IMR-90 (cell line): ENCODE measurements around the gene ZNF407. TPM values are rescaled to one million over a fixed set of nuclear protein-coding genes. Genes with fewer than 3 reads are reported as not detected.

Source experiments
- ATAC-seq: fragments of 200-7000 bp; cut with Tn5 transposase; 2 replicates; pipeline ENCODE4 v1.9.1; 2020; ENCODE audit warnings: low read depth, mild to moderate bottlenecking, moderate library complexity
- BruUV-seq: library from RNA; stranded (reverse); fragments of 400-500 nt; replicated peaks from 2 replicates; lab custom pipeline; 2021; lab: Mats Ljungman, UMichigan
- CTCF ChIA-PET: fragments of 300-600 bp; formaldehyde crosslinking; extraction: SDS; loops from one replicate; lab custom pipeline; 2021; ENCODE audit warnings: antibody characterized with exemption; lab: Yijun Ruan, JAX
- POLR2A ChIA-PET: fragments of 300-600 bp; sonication (Branson Sonifier 250); formaldehyde crosslinking; loops from one replicate; lab custom pipeline; 2022; ENCODE audit warnings: antibody characterized with exemption; ENCODE audit not compliant: unreplicated experiment; lab: Charles Lee
- DNase-seq: peaks from one replicate; pipeline ENCODE4 v3.0.0; 2013
- H2AFZ ChIP-seq: replicated peaks from 2 replicates; pipeline ENCODE3; 2013; ENCODE audit warnings: low read length, mild to moderate bottlenecking; ENCODE audit not compliant: poor library complexity
- H2AK5ac ChIP-seq: 2 replicates; pipeline ENCODE4 v1.6.1; 2013; ENCODE audit warnings: low read depth, low read length, inconsistent platforms
- H2AK9ac ChIP-seq: replicated peaks from 2 replicates; pipeline ENCODE3; 2013; ENCODE audit warnings: mild to moderate bottlenecking, low read depth, low read length, moderate library complexity; ENCODE audit not compliant: poor library complexity
- H2BK120ac ChIP-seq: 2 replicates; pipeline ENCODE4 v1.6.1; 2013; ENCODE audit warnings: low read depth, low read length, inconsistent platforms
- H2BK15ac ChIP-seq: 3 replicates; pipeline ENCODE4 v1.6.1; 2013; ENCODE audit warnings: low read depth, low read length, inconsistent platforms
- H2BK20ac ChIP-seq: 2 replicates; pipeline ENCODE4 v1.6.1; 2013; ENCODE audit warnings: low read depth, mild to moderate bottlenecking, inconsistent platforms, low read length, moderate library complexity
- H2BK5ac ChIP-seq: 2 replicates; pipeline ENCODE4 v1.6.1; 2013; ENCODE audit warnings: mild to moderate bottlenecking, low read depth, low read length, inconsistent platforms; ENCODE audit not compliant: poor library complexity, severe bottlenecking
- H3K14ac ChIP-seq: replicated peaks from 2 replicates; pipeline ENCODE4 v1.6.1; 2013; ENCODE audit warnings: low read depth, low read length, inconsistent platforms
- H3K18ac ChIP-seq: 2 replicates; pipeline ENCODE4 v1.6.1; 2013; ENCODE audit warnings: low read depth, low read length, control low read depth
- H3K23ac ChIP-seq: 2 replicates; pipeline ENCODE4 v1.6.1; 2013; ENCODE audit warnings: low read depth, low read length, inconsistent platforms
- H3K27ac ChIP-seq: 2 replicates; pipeline ENCODE4 v1.5.1; 2013; ENCODE audit warnings: mild to moderate bottlenecking, control low read depth, low read length; ENCODE audit not compliant: insufficient read depth
- H3K27me3 ChIP-seq: 2 replicates; pipeline ENCODE4 v1.6.1; 2013; ENCODE audit warnings: low read length; ENCODE audit not compliant: control insufficient read depth, insufficient read depth
- H3K36me3 ChIP-seq: 2 replicates; pipeline ENCODE4 v1.6.1; 2013; ENCODE audit warnings: low read length, mixed read lengths; ENCODE audit not compliant: control insufficient read depth, insufficient read depth
- H3K4ac ChIP-seq: 2 replicates; pipeline ENCODE4 v1.6.1; 2013; ENCODE audit warnings: low read depth, low read length, inconsistent platforms
- H3K4me1 ChIP-seq: 2 replicates; pipeline ENCODE4 v1.6.1; 2013; ENCODE audit warnings: low read length, mixed read lengths; ENCODE audit not compliant: control insufficient read depth, insufficient read depth
- H3K4me2 ChIP-seq: 2 replicates; pipeline ENCODE4 v1.6.1; 2013; ENCODE audit warnings: low read depth, mild to moderate bottlenecking, control low read depth, low read length, moderate library complexity
- H3K4me3 ChIP-seq: 2 replicates; pipeline ENCODE4 v1.5.1; 2013; ENCODE audit warnings: low read depth, mild to moderate bottlenecking, control low read depth, low read length, moderate library complexity; ENCODE audit not compliant: insufficient read depth
- H3K56ac ChIP-seq: 2 replicates; pipeline ENCODE4 v1.6.1; 2013; ENCODE audit warnings: low read length, inconsistent platforms; ENCODE audit not compliant: insufficient read depth; ENCODE audit errors: extremely low read depth
- H3K79me1 ChIP-seq, 2 experiments: 2 replicates each; pipeline ENCODE4 v1.6.1; 2013; ENCODE audit warnings: low read length in 2 of 2, inconsistent platforms in 1 of 2, low read depth in 1 of 2
- H3K9ac ChIP-seq: 2 replicates; pipeline ENCODE4 v1.6.1; 2013; ENCODE audit warnings: low read depth, low read length, control low read depth
- H3K9me1 ChIP-seq: 2 replicates; pipeline ENCODE4 v1.6.1; 2013; ENCODE audit warnings: low read length, inconsistent platforms; ENCODE audit not compliant: insufficient read depth
- H3K9me3 ChIP-seq: 2 replicates; pipeline ENCODE4 v1.6.1; 2013; ENCODE audit warnings: low read length; ENCODE audit not compliant: control insufficient read depth, insufficient read depth
- H4K20me1 ChIP-seq: 2 replicates; pipeline ENCODE4 v1.6.1; 2013; ENCODE audit warnings: low read length, inconsistent platforms; ENCODE audit not compliant: insufficient read depth
- H4K5ac ChIP-seq: 2 replicates; pipeline ENCODE4 v1.6.1; 2013; ENCODE audit warnings: mild to moderate bottlenecking, low read depth, low read length, control low read depth
- H4K8ac ChIP-seq, 2 experiments: 2 replicates each; pipeline ENCODE4 v1.6.1; 2013; ENCODE audit warnings: low read depth in 2 of 2, low read length in 2 of 2, control low read depth in 1 of 2, inconsistent platforms in 1 of 2
- H4K91ac ChIP-seq: 2 replicates; pipeline ENCODE4 v1.6.1; 2013; ENCODE audit warnings: low read depth, low read length, inconsistent platforms; ENCODE audit not compliant: insufficient read depth
- BHLHE40 ChIP-seq: fragments of 150-350 bp; IDR thresholded peaks from 2 replicates; pipeline ENCODE4 v1.6.1; 2016; ENCODE audit warnings: mild to moderate bottlenecking, low read depth, low read length
- CHD1 ChIP-seq: IDR thresholded peaks from 2 replicates; pipeline ENCODE4 v1.6.1; 2012; ENCODE audit warnings: low read depth, low read length, improper control_type of control experiment
- MAFK ChIP-seq: IDR thresholded peaks from 2 replicates; pipeline ENCODE4 v1.6.1; 2012; ENCODE audit warnings: low read depth, low read length, improper control_type of control experiment
- MAZ ChIP-seq: IDR thresholded peaks from 2 replicates; pipeline ENCODE4 v1.6.1; 2012; ENCODE audit warnings: low read depth, mild to moderate bottlenecking, low read length, improper control_type of control experiment, moderate library complexity, borderline replicate concordance
- MXI1 ChIP-seq: IDR thresholded peaks from 2 replicates; pipeline ENCODE4 v1.6.1; 2012; ENCODE audit warnings: low read depth, mild to moderate bottlenecking, low read length, moderate library complexity, borderline replicate concordance
- NFE2L2 ChIP-seq: fragments of 150-350 bp; IDR thresholded peaks from 2 replicates; pipeline ENCODE4 v1.6.1; 2016; ENCODE audit warnings: low read depth, mild to moderate bottlenecking, low read length
- POLR2A ChIP-seq: IDR thresholded peaks from 2 replicates; pipeline ENCODE4 v1.6.1; 2012; ENCODE audit warnings: mild to moderate bottlenecking, low read depth, low read length
- RAD21 ChIP-seq: IDR thresholded peaks from 2 replicates; pipeline ENCODE4 v1.6.1; 2012; ENCODE audit warnings: low read length, improper control_type of control experiment
- SMC3 ChIP-seq: fragments of 150-350 bp; IDR thresholded peaks from 2 replicates; pipeline ENCODE4 v1.6.1; 2016; ENCODE audit warnings: low read depth, mild to moderate bottlenecking, antibody characterized with exemption, low read length, moderate library complexity
- USF2 ChIP-seq: fragments of 150-350 bp; IDR thresholded peaks from 2 replicates; pipeline ENCODE4 v1.6.1; 2017; ENCODE audit warnings: mild to moderate bottlenecking, antibody characterized with exemption, low read length, low read depth
- WGBS, 2 experiments: methylation state at CpG; one replicate each; pipeline versions ENCODE4 v1.1.5 to v1.1.7; 2013; ENCODE audit warnings: missing lambda C conversion rate in 2 of 2; ENCODE audit not compliant: insufficient read length in 1 of 2; ENCODE audit errors: extremely low coverage in 2 of 2; 5-methylcytosine and 5-hydroxymethylcytosine counted together
- dilution Hi-C: fragments of 300-500 bp; cut with HindIII; formaldehyde crosslinking; loops from one replicate; pipeline ENCODE4 v1.14.3; 2018; ENCODE audit warnings: low sequenced_read_pairs; ENCODE audit not compliant: unreplicated experiment
- in situ Hi-C: fragments of 300-500 bp; cut with MboI; formaldehyde crosslinking; loops from 3 replicates; pipeline ENCODE4 v1.14.3; 2019; ENCODE audit warnings: low sequenced_read_pairs, inconsistent platforms, mixed read lengths
- intact Hi-C: fragments of 100-400 bp; cut with micrococcal nuclease; formaldehyde crosslinking; loops from 2 replicates; pipeline ENCODE4 v1.10.0; 2022
- polyA plus RNA-seq, 3 experiments: library from polyadenylated mRNA; depleted of rRNA; stranded (reverse); fragments of >200 nt; gene quantifications; 2 replicates each; pipeline ENCODE4 v1.2.3, GENCODE V29; 2012; ENCODE audit warnings: low replicate concordance in 1 of 3
- total RNA-seq: library from RNA; depleted of rRNA; stranded (reverse); fragments of >200 nt; gene quantifications from 2 replicates; pipeline ENCODE4 v1.2.3, GENCODE V29; 2012

Gene ZNF407
- total and polyA plus RNA-seq, 2 of the 4 experiments (the other 2 are of a cell fraction): 3.1 to 20.1 TPM

- 0 out of 2 replicates have a peak, but pooled peaks cover 9% of the 10 kb centered on the region for H3K9me1 ChIP-seq
- TF ChIP-seq SMC3: no peak
- no peak for TF ChIP-seq POLR2A
- TF ChIP-seq BHLHE40: no peak
- TF ChIP-seq NFE2L2: no peak
- no peak for TF ChIP-seq MAFK
- no peak for TF ChIP-seq USF2
- TF ChIP-seq CHD1: no peak
- no peak for TF ChIP-seq RAD21
- TF ChIP-seq MAZ: no peak
- no peak for TF ChIP-seq MXI1
- H3K56ac ChIP-seq: no peak overlapping the region
- no peak overlapping the region for H4K5ac ChIP-seq
- no peaks in the 10 kb centered on the region for H3K27me3 ChIP-seq
- BruUV-seq: no TSS peak
- no peak overlapping the region; the same call in 1 of the 2 replicates for H3K9ac ChIP-seq
- no peaks in the 10 kb centered on the region; the same call in none of the 2 replicates for H3K36me3 ChIP-seq
- peak overlapping the region; percentile 1 for H2BK5ac ChIP-seq
- dilution Hi-C loops (no loop called here), in situ Hi-C loops (loop anchor here (5.0 to 25.0 kb wide), 3 partner anchors 301 to 1601 kb away; no protein-coding TSS in a partner anchor), intact Hi-C loops (no loop called here)
- ChIA-PET CTCF (interaction anchor here (0.6 kb wide), 1 partner anchor 1401 kb away, joined by 3 read pairs; no protein-coding TSS in a partner anchor), POLR2A (no interaction called here)
- H4K8ac ChIP-seq: 0 out of 4 replicates have a peak overlapping the region, but pooled peaks of 1 of the 2 experiments have one; percentile 36
- H3K4ac ChIP-seq: peak overlapping the region; percentile 4; the same call in 1 of the 2 replicates
- H2AFZ ChIP-seq: peak overlapping the region; percentile 45
- no peaks in the 10 kb centered on the region for H3K9me3 ChIP-seq
- H2AK9ac ChIP-seq: no peak overlapping the region
- H4K91ac ChIP-seq: peak overlapping the region; percentile 37; the same call in 1 of the 2 replicates
- no peak overlapping the region for H2AK5ac ChIP-seq
- H3K4me1 ChIP-seq: peaks cover 4% of the 10 kb centered on the region
- H3K27ac ChIP-seq: peak overlapping the region; percentile 29; the same call in 1 of the 2 replicates
- H3K4me2 ChIP-seq: peak overlapping the region; percentile 17
- H3K79me1 ChIP-seq: peaks cover 4 to 6% of the 10 kb centered on the region in 2 experiments; a peak in 2 of 4 replicates
- H3K23ac ChIP-seq: no peak overlapping the region
- no peaks in the 10 kb centered on the region for H4K20me1 ChIP-seq
- no peak overlapping the region for H3K4me3 ChIP-seq
- no peak for ATAC-seq
- no peak overlapping the region for H2BK20ac ChIP-seq
- no peak overlapping the region for H3K14ac ChIP-seq
- no peak overlapping the region; the same call in 2 of the 3 replicates for H2BK15ac ChIP-seq
- 0 out of 2 replicates have a peak overlapping the region, but pooled peaks have one; percentile 20 for H3K18ac ChIP-seq
- DNase-seq: peak; percentile 6
- H2BK120ac ChIP-seq: 0 out of 2 replicates have a peak overlapping the region, but pooled peaks have one; percentile 1
- WGBS, 2 experiments: 42% methylated on average over 3 of the region's 6 CpGs; no CpG with 5 or more reads in 1 of the 2 experiments
Observed at GRCh38 chr18:74661691-74662090, 64.0 kb downstream of the ZNF407 start.
